Tibial artery (tissue), 4 donors: ENCODE data around the gene SPCS2.
"Not testable (repeated sequence)": the region's sequence is repeated elsewhere in the genome, so short reads cannot be mapped to it uniquely, and the experiment has no call there.

ENCODE experiments used
- DNase-seq, 2 donors: peaks; one replicate each; pipeline ENCODE4 v3.0.0-alpha.2; 2019
- H3K27ac ChIP-seq, 2 donors: fragments of 200-600 bp; sonication (generic) in 1 of 2; 1 replicate in 1 of 2; 2 replicates in 1 of 2; pipeline ENCODE4 v1.5.1; 2018 to 2019; ENCODE audit warnings: mild to moderate bottlenecking in 1 of 2
- H3K27me3 ChIP-seq, 2 donors: fragments of 200-600 bp; sonication (generic) in 1 of 2; one replicate each; pipeline versions ENCODE4 v1.5.1 to v1.6.0; 2016 to 2019
- H3K36me3 ChIP-seq, 3 donors: fragments of 200-600 bp; sonication (generic) in 2 of 3; one replicate each; pipeline ENCODE4 v1.5.1; 2016 to 2019; ENCODE audit warnings: mild to moderate bottlenecking in 2 of 3
- H3K4me1 ChIP-seq, 4 donors: fragments of 200-600 bp; sonication (generic) in 2 of 4; 1 replicate in 3 of 4; 2 replicates in 1 of 4; pipeline ENCODE4 v1.5.1; 2016 to 2019
- H3K4me3 ChIP-seq, 2 donors: fragments of 200-600 bp; sonication (generic) in 1 of 2; 1 replicate in 1 of 2; 2 replicates in 1 of 2; pipeline ENCODE4 v1.5.1; 2018 to 2019; ENCODE audit warnings: mild to moderate bottlenecking in 2 of 2
- H3K9me3 ChIP-seq, 3 donors: fragments of 200-600 bp; sonication (generic) in 1 of 3; one replicate each; pipeline ENCODE4 v1.5.1; 2016 to 2019
- intact Hi-C: fragments of 100-400 bp; cut with DNase I; formaldehyde crosslinking; loops from one replicate; pipeline ENCODE4 v1.15.0; 2023; ENCODE audit warnings: low total_unique reads
- TF ChIP-seq, protein P1 (sequence below), 2 experiments: fragments of 200-600 bp in 1 of 2; fragments of 450-650 bp in 1 of 2; IDR thresholded peaks; one replicate each; pipeline ENCODE4 v1.5.1; 2017 to 2019; ENCODE audit warnings: antibody characterized with exemption in 2 of 2, mild to moderate bottlenecking in 1 of 2, moderate library complexity in 1 of 2

The SPCS2 gene

DNA sequence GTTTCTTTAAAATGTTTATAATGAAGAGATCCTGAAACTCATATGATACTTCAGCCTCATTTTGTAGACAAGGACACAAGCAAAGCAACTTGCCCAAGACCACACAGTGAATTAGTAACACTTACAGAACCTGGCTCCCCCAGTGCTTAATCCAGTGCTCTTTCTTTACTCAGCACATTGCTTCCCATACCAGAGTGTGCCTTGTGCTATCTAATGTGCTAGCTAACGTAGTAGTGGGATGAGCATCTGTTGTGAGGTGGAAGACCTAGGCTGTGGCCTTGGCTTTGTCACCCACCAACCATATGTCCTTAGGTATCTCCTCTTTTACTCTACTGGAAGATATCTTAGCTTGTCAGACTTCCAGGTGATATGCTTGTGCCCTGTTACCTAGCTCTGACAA, 5.1 kb downstream of the SPCS2 start:
- H3K27me3 ChIP-seq = no peaks in the 10 kb centered on the region
- H3K36me3 ChIP-seq = no peaks in the 10 kb centered on the region
- H3K4me1 ChIP-seq = peaks cover 0 to 61% (median 31%) of the 10 kb centered on the region in 4 donors
- no peak overlapping the region for H3K4me3 ChIP-seq
- H3K27ac ChIP-seq = no peak overlapping the region
- TF ChIP-seq, protein P1, sequence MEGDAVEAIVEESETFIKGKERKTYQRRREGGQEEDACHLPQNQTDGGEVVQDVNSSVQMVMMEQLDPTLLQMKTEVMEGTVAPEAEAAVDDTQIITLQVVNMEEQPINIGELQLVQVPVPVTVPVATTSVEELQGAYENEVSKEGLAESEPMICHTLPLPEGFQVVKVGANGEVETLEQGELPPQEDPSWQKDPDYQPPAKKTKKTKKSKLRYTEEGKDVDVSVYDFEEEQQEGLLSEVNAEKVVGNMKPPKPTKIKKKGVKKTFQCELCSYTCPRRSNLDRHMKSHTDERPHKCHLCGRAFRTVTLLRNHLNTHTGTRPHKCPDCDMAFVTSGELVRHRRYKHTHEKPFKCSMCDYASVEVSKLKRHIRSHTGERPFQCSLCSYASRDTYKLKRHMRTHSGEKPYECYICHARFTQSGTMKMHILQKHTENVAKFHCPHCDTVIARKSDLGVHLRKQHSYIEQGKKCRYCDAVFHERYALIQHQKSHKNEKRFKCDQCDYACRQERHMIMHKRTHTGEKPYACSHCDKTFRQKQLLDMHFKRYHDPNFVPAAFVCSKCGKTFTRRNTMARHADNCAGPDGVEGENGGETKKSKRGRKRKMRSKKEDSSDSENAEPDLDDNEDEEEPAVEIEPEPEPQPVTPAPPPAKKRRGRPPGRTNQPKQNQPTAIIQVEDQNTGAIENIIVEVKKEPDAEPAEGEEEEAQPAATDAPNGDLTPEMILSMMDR (IDR thresholded peaks at IDR 0.05) = no peak
- intact Hi-C loops = no loop called here
- no peak for DNase-seq
- no peaks in the 10 kb centered on the region for H3K9me3 ChIP-seq

DNA sequence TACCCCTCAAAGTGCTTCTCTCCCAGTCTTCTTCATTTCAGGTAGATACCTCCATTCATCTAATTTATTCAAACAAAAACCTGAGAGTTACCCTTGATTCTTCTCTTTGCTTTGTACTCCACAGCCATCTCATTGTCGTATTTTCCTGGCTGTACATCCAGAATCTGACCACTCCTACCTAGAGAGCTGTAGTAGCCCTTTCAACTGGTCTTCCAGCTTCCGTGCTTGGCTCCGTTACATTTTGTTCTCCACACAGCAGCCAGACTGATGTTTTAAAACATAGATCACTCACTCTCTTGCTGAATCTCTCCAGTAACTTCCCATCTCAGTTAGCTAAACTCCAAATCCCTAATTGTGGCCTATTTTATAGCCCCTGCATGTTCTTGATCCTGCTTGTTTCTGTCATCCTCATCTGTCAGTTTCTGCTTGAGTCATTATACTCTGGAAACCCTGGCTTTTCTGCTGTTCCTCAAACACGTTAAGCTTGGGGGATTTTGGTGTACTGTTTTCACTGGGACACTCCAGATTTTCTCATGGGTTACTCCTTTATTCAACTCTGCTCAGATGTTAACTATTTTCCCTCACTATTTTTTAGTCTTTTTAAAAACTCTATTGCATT, 7.4 kb downstream of the SPCS2 start:
- H3K27me3 ChIP-seq = no peaks in the 10 kb centered on the region
- no peak overlapping the region for H3K27ac ChIP-seq
- no peak overlapping the region for H3K4me3 ChIP-seq
- H3K9me3 ChIP-seq = no peaks in the 10 kb centered on the region
- TF ChIP-seq, protein P1 (IDR thresholded peaks at IDR 0.05) = no peak
- no peak for DNase-seq
- intact Hi-C loops = no loop called here
- peaks cover 0 to 64% (median 24%) of the 10 kb centered on the region in 4 donors for H3K4me1 ChIP-seq
- H3K36me3 ChIP-seq = no peaks in the 10 kb centered on the region

DNA sequence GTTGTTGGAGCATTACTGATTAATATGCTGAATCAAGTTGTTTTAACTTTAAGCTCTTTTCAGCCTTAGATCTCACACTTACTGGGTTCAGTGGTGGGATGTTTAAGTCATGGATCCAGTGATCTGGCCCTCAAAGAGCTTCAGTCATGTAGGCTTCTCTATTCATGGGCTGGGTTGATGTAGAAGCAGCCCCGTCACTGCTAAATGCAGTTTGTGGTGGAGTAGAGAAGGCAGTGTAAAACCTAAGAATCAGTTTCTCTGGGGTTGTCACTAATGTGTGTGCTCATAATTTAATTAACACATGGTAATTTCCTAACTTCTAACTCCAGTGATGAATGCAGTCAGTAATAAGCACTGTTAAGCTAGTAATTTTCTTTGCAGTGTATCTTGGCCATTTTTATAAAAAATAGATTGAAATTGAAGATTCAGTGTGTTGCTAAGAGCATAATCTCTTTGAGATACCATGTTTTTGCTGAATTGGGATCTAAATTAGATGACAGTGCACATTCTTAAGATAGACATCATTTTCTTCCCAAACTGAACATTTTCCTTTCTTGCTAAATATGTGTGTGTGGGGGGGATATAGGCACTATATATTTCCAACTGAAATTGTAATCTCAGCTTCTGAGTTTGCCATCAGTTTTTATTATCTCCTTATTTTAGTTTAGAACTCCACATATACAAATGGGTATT, 9.0 kb downstream of the SPCS2 start:
- intact Hi-C loops = no loop called here
- H3K36me3 ChIP-seq = no peaks in the 10 kb centered on the region

DNA sequence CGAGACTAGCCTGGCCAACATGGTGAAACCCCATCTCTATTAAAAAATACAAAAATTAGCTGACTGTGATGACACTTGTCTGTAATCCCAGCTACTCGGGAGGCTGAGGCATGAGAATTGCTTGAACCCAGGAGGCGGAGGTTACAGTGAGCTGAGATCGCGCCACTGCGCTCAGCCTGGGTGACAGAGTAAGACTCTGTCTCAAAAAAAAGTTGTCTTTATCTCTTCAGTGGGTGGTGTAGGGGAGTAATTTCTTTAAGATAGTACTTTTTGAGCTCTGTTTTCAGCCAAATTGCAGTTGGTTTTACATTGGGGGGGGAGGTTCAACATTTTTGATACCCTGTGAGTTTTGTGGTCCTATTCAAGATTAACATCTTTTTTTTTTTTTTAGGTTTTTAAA, 11.1 kb downstream of the SPCS2 start:
- H3K27ac ChIP-seq, H3K9me3 ChIP-seq, H3K4me3 ChIP-seq, DNase-seq, H3K27me3 ChIP-seq, intact Hi-C loops, H3K36me3 ChIP-seq: not testable (repeated sequence)
- peaks cover 0 to 73% (median 19%) of the 10 kb centered on the region in 4 donors for H3K4me1 ChIP-seq

More for the DNA sequence above, 9.0 kb downstream of the SPCS2 start:
- Histone ChIP-seq H3K4me3 (no peak overlapping the region), H3K4me1 (peaks cover 0 to 68% (median 22%) of the 10 kb centered on the region in 4 donors), H3K27ac (no peak overlapping the region), H3K9me3 (no peaks in the 10 kb centered on the region), H3K27me3 (no peaks in the 10 kb centered on the region)
- DNase-seq = no peak
- TF ChIP-seq, protein P1 (IDR thresholded peaks at IDR 0.05) = no peak

DNA sequence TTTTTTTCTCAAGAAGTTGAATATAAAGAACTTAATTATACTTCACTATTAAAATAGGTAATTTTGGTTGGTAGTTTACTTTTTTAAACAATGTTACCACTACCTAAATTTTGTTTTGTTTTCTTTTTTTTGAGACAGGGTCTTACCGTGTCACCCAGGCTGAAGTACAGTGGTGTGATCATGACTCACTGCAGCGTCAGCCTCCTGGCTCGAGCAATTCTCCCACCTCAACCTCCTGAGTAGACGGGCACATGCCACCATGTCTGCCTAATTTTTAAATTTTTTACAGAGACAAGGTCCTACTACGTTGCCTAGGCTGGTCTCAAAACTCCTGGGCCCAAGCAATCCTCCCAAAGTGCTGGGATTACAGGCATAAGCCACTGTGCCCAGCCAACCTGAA, 17.6 kb downstream of the SPCS2 start:
- intact Hi-C loops = no loop called here
- Histone ChIP-seq H3K4me1 (peaks cover 0 to 23% (median 0%) of the 10 kb centered on the region in 4 donors), H3K27ac (no peak overlapping the region), H3K4me3 (no peak overlapping the region), H3K9me3 (no peaks in the 10 kb centered on the region), H3K36me3 (peaks cover 13 to 46% (median 28%) of the 10 kb centered on the region in 3 donors), H3K27me3 (no peaks in the 10 kb centered on the region)
- no peak for DNase-seq
- TF ChIP-seq, protein P1 (IDR thresholded peaks at IDR 0.05) = no peak

DNA sequence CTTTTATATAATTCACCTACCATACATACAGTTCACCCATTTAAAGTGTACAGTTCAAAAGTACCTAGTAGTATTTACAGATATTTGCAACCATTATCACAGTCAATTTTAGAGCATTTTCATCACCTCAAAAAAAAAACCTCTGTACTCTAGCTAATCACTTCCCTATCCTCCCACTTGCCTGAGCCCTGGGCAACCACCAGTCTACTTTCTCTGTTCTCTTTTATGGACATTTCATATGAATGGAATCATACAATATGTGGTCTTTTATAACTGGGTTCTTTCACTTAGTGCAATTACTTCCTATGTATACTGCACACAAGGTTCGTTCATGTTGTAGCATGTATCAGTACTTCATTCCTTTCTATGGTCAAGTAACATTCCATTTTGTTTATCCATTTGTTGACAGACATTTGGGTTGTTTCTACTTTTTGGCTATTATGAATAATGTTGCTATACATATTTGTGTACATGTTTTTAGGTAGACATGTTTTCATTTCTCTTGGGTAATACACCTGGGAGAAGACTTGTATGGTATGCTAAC, 21.9 kb downstream of the SPCS2 start:
- Histone ChIP-seq H3K4me3 (no peak overlapping the region), H3K36me3 (peaks cover 24 to 83% (median 67%) of the 10 kb centered on the region in 3 donors), H3K27me3 (no peaks in the 10 kb centered on the region), H3K27ac (no peak overlapping the region), H3K9me3 (no peaks in the 10 kb centered on the region), H3K4me1 (no peaks in the 10 kb centered on the region)
- intact Hi-C loops = no loop called here
- DNase-seq = no peak
- TF ChIP-seq, protein P1 (IDR thresholded peaks at IDR 0.05) = no peak
